HG02798 (cell line): ENCODE data around the gene POLR3E.
A peak's percentile ranks its signal among the peaks of the same experiment; 100 is the strongest.

Experiments used
- ATAC-seq: cut with Tn5 transposase; IDR thresholded peaks from one replicate; pipeline ENCODE4 v1.9.1; 2021; ENCODE audit warnings: mild to moderate bottlenecking; ENCODE audit not compliant: unreplicated experiment, poor library complexity

Gene POLR3E, protein sequence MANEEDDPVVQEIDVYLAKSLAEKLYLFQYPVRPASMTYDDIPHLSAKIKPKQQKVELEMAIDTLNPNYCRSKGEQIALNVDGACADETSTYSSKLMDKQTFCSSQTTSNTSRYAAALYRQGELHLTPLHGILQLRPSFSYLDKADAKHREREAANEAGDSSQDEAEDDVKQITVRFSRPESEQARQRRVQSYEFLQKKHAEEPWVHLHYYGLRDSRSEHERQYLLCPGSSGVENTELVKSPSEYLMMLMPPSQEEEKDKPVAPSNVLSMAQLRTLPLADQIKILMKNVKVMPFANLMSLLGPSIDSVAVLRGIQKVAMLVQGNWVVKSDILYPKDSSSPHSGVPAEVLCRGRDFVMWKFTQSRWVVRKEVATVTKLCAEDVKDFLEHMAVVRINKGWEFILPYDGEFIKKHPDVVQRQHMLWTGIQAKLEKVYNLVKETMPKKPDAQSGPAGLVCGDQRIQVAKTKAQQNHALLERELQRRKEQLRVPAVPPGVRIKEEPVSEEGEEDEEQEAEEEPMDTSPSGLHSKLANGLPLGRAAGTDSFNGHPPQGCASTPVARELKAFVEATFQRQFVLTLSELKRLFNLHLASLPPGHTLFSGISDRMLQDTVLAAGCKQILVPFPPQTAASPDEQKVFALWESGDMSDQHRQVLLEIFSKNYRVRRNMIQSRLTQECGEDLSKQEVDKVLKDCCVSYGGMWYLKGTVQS

DNA sequence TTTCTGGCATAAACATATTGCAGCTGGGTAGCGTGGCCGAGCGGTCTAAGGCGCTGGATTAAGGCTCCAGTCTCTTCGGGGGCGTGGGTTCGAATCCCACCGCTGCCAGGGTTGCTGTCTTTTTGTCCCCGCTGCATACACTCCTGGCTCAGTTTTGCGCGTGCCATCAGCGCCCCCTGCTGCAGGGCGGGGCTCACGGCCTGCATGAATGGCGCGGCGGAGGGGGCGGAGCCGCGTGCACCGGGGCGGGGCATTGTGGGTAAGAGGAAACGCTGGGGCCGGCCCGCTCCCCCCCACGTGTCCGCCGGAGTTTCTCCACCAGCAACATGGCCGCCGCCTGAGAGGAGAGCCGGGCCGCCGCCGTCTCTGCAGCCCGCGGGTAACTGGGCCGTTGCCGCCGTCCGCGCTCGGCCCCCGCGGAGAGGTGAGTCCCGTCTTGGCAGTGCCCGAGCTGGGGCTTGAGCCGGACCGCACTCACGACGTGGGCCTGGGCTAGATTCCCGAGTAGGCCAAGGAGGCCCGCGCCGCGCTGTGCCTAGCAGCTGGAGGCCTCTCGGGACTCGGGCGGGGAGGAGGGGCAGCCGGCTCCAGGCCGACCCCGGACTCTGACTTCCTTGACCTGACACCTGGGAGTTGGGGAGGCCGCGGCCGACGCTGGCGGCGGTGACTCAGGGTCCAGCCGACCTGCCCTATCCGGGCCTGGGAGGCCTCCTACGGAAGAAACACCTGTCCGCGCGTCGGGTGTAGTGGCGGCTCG is at the start of gene POLR3E:
Gene POLR3E, plus strand, starts transcription at position 296 of the 757 bp plus-strand sequence. CDS start 5,560 bp downstream, outside the sequence.
- ATAC-seq = peak; percentile 89

DNA sequence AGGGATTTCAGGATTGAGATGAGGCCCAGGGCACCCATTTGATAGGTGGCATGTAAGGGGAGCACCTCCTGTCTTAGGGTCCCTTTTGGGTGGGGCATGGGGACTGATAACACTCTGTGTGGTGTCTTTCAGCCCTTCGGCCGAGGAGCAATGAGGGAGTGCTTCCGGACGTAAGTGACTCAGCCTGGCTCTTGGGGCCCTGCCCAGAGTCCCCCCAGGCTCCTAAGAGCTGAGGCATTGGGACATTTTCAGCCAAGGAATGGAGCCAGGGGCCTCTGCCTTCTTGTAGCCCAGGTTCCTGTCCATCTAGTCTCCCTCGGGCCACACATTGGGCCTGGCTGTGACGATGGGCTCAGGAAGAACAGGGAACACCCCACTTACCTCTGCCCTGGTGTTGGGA is 46.7 kb upstream of the POLR3E start:
- ATAC-seq = no peak

DNA sequence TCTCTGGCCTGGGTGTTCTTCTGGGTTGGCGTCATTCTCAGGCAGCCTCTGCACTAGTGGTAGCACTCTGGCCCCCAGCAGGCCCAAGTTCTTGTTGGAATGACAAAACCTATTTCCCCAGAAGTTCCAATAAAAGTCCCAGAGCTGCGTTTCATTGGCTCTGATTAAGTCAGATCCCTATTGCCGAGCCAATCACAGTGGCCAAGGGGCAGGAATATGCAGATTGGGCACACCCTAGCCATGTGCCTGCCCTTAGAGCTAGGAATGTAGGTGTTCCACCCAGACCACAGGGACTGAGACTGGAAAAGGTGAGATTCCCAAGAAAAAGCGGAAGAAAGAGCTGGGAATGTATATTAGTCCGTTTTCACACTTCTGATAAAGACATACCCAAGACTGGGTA is 44.9 kb upstream of the POLR3E start:
- no peak for ATAC-seq

DNA sequence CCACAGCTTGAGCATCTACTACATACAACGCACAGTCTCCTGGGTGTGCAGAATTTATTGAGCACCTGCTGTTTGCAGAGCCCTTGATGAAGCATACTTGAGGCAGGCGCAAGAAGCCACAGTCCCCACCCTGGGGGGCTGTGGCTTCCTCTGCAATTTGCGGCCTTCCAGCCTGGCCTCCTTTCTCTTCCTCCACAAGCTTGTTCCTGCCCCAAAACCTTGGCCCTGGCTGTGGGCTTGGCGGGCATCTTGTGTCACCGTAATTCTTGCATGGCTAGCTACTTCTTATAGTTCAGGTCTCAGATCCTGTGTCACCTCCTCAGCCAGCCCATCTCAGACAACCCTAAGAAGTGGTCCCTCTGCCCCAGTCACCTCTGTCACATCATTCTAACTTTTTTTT is 43.9 kb upstream of the POLR3E start:
- ATAC-seq = no peak

DNA sequence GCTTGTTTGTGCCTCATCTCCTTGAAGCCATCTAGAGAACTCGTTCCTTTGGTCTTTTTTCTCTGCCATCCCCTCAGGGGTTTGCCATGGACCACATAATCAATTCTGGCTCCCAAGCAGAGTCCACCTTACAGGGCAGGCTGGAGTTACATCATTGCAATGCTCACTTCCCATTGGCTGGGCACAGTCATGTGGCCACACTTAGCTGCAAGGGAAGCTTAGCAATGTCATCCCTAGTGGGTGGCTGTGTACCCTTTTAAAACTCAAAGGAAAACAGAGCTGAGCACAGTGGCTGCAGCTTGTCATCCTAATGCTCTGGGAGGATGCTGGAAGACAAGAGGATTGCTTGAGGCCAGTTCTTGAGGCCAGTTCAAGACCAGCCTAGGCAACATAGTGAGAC is 41.9 kb upstream of the POLR3E start:
- ATAC-seq = no peak

DNA sequence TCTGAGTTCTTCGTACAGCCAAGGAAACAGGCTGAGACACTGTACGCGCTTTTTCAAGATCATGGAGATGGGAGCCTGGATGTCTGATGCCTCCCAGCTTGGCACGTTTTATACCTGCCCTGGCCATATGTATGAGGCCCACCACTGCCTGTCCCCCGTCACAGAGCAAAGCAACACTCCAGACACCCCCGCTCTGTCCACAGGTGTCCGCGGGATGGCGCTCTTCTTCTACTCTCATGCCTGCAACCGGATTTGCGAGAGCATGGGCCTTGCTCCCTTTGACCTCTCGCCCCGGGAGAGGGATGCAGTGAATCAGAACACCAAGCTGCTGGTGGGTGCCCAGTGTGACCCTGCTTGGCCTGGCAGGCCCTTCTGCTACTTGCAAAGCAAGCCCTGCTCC is 39.8 kb upstream of the POLR3E start:
- ATAC-seq = no peak

DNA sequence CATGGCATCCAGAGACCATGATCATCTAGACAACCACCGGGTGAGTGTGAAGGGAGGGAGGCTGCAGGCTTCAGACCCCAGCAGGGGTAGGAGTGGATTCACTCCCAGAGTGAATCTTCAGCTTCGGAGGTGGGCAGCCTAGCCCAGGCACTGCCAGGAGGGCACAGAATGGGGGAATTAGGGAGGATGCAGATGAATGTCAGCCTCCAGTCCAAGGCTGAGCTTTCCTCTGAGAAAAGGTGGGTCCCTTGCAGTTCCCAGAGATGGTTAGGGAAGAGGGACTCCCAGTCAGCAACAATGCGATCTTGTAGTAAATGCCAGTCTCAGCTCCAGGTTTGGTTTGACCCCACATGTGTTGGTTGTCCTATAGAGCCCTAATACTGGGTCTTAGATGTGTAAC is 36.7 kb upstream of the POLR3E start:
- ATAC-seq = no peak

DNA sequence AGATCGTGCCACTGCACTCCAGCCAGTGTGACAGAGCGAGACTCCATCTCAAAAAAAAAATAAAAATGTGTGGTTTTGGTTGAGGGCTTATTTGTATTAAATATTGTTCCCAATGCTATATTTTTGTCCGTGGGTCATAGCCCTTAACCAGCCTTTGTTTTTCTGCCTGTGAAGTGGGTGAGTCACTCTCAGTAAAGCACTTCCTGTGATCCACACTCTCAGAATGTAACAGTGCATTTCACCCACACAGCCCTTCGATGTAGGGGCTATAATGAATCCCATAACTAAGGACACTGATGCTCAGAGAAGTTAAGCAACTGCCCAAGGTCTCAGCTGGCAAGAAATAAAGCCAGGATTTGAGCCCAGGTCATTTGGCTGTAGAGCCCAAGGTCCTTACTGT is 34.7 kb upstream of the POLR3E start:
- ATAC-seq = no peak

DNA sequence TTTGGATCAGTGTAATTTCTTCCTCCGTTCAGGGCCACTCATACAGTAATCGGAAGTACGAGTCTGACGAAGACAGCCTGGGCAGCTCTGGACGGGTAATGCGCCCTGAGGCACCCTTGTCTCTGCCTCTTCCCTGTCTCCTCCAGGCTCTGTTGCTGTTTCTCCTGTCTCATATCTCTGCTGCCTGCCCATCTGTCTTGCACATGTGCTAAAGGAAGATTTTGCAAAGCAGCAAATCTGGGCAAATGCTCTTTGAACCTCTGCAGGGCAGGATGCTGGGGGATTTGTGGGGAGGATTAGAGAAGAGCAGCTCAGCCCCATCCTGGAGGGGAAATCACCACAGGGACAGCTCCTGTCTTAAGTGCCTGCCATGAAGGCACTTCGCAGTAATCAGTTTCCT is 32.4 kb upstream of the POLR3E start:
- ATAC-seq = no peak

DNA sequence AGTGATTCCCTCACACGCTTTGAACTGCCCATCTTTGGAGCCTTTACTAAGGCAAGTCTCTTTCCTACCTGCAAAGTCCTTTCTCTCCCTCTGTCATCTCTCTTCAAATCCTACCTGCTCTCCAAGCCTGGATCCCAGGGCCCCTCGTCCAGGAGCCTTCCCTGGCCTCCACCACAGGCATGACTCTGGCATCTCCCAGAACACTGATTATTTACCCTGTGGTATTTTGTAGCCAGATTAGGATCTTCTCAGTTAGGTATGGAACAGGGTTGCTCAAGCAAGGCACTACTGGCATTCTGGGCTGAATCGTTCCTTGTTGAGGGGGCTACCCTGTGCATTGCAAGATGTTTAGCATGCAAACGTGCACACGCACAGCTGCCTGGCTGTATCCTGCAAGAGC is 31.9 kb upstream of the POLR3E start:
- no peak for ATAC-seq

DNA sequence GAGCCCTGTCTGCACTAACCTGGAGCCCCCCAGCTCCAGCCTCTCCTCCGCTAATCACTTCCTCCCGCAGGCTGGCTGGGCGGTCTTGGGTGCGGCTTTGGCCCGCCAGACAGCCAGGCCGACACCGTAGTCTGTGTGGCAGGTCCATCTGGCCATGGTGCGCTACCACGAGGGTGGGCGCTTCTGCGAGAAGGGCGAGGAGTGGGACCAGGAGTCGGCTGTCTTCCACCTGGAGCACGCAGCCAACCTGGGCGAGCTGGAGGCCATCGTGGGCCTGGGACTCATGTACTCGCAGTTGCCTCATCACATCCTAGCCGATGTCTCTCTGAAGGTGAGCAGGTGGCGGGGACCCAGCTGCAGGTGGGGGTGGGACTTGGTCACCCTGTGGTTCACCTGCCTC is 30.7 kb upstream of the POLR3E start:
- ATAC-seq = no peak

DNA sequence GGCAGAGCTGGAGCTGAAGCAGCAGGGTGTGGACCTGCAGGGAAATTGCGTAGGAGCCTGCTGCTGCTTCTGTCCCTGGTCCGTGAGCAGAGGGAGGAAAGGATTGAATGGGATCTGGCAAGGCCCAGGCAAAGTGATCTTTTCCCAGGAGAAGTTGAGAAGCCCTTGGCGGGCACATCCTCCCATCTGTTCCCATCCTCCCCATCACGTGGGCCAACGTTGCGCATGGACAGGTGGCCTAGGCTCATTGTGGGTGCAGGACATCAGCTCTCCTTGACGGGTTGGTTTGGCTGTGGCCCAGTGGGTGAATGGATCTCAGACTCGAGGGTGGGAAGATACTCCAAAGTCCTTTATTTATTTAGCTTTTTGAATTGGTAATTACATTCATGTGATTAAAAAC is 29.4 kb upstream of the POLR3E start:
- ATAC-seq = no peak

DNA sequence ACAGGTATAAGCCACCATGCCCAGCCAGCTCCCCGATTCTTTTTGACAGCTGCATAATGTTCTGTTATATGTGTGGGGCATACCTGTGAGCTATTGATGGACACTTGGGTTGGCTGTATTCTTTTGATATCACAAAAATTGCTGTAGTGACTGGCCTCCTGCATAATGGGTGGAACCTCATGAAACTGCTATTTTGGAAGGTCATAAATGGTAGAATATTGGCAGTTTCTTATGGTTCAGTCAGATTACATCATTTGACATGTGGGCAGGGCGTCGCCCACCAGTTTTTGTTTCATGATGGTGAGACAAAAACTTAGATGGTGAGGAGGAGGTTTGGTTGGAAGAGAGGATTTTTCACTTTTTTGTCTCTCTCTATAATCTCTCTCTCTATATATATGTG is 26.7 kb upstream of the POLR3E start:
- no peak for ATAC-seq

DNA sequence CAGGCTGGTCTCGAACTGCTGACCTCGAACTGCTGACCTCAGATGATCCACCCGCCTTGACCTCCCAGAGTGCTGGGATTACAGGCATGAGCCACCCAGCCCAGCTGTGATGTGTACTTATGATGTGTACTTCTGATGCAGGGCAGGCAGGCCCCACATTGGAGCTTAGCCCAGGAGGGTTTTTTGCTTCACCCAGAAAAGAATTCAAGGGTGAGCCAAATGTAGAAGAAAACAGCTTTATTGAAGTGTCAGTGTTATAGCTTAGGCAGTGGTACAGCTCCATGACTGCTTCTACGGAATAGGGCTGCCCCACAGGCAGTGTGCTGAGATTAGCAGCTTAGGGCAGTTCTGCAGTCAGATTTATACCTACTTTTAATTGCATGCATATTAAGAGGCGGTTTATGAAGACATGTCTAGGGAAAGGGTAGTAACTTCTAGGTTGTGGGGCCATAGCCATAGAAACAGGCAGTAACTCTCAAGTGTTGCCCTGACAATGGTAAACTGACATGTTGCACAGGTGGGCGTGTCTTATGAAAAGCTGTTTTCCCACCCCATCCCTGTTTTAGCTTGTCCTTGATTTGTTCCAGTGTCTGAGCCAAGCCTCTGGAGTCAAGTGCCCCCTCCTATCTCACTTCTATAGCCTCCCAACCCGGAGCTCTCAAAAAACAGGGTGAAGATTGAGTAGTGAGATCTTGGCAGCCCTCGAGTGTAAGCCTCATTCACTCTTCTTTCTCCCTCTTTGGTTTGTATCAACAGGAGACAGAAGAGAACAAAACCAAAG is 24.1 kb upstream of the POLR3E start:
- no peak for ATAC-seq

DNA sequence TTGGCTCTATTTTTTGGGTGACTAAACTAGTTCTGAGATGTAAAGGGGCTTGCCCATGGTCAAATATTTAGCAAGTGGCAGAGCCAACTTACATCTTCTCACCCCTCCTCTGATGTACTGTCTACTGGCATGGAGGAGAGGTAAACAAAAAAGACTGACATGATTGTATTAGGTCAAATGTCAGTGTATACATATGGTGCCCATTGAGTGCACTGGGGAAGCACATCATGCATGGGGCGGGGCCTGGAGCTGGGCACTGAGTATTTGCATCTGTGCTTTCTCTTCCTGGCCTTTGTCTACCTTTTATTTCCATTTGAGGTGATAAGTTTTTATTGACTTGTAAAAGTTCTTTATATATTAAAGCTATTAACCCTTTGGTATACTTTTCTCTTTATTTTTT is 22.3 kb upstream of the POLR3E start:
- ATAC-seq = no peak

DNA sequence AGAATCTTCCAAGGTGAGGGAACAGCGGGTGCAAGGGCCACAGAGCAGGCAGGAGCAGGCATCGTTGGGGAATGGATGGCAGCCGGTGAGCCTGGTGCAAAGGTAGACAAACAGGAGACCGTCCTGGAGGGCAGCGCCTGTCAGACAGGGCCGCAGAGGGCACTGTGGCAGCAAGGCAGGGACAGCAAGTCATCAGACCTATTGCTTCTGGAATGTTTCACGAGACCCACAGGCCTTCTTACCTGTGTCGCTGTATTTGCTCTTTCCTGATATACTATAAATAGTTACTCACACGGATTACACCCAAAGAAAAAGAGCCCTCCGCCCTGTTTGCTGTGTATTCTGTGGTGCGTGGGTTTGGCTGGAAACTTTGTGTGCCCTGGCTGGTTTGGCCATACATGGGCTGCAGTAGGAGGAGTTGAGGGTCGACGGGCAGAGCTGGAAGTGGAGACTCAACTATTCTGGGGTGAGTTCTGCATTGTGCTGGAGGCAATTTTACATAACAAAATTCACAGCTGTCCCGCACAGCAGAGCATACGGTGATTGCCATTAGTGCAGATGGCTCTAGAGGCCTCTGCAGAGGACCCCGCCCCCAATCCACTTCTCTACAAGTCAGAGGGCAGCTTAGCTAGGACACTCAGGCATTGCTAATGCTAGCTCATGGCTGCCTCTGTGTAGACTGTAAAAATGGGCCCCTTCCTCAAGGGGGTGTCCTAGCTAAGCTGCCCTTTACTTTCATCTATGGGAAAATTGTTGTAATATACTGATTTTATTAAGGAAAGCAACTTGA is 18.6 kb upstream of the POLR3E start:
- no peak for ATAC-seq

DNA sequence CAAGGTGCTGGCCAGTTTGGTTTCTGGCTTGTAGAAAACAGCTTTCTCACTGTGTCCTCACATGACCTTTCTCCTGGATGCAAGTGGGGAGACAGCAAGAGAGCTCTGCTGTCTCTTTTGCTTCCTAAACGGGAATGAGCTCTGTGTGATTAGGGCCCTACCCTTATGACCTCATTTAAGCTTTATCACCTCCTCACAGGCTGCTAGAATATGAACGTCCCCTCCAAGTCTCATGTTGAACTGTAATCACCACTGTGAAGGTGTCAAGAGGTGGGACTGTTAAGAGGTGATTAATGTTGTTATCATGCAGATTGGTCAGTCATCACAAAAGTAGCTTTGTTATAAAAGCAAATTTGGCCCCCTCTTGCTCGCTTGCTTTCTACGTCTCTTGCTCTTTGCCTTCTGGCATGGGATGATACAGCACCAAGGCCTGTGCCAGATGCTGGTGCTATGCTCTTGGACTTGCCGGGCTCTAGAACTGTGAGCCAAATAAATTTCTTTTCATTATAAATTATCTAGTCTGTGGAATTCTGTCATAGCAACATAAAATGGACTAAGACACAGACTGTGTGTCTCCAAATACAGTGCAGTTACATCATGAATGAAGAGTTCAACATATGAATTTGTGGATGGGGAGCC is 14.8 kb upstream of the POLR3E start:
- ATAC-seq = no peak

DNA sequence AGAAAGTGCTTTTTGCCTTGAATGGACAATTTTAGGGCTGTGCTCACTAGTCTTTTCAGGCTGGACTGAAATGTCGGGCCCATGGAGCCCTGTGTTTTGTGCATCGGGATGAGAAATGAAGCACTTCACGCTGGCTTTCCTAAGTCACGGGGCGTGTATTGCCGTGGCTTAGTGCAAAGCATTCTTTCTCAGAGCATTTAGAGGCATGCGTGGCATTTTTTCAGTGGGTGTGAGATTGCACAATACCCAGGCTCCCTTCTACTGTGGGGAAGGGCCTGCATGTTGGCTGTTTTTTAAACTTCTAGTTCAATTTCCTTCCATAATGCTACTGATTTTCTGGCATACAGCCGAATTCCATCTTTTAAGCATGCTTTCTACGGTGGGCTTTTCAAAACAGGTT is 12.6 kb upstream of the POLR3E start:
- ATAC-seq = no peak

DNA sequence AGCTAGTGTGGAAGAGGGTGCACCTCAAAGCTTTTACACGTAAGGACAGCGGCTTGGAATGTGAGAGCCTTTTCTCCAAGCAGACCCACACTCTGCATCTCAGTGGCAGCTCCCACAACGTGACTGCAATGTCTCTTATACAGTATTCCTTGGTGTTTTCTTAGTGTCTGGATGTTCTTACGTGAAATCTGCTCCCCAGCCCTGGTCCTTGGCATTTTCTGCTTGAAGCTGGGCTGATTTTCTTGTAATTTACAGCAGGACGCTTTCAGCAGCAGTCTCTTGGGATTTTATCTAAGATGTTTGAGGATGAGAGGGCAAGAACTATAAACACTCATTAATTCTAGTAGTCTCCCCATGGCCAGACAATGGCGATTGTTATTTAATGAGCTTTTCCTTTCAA is 12.1 kb upstream of the POLR3E start:
- ATAC-seq = no peak
